ENCODE measurements around the gene RNF224.

RNF224 gene

GRCh38 chr9:137191691-137192447 lies 35.4 kb upstream of the RNF224 start:
- H3K4me1 ChIP-seq (ENCODE audit: control extremely low read depth in 1 of 4, control insufficient read depth in 4 of 4, insufficient read depth in 4 of 4, low read length in 3 of 4) = peaks cover 3 to 32% (median 30%) of the 10 kb centered on the region in 4 experiments
- 98% methylated on average over 13 of the region's 22 CpGs for WGBS (ENCODE audit: insufficient coverage)
- POLR2A ChIA-PET = no interaction called here
- no peaks in the 10 kb centered on the region for H3K27me3 ChIP-seq (replicated peaks in 2 of 5; ENCODE audit: control insufficient read depth in 4 of 5, insufficient read depth in 5 of 5, low read length in 4 of 5)
- H3K27ac ChIP-seq (ENCODE audit: insufficient read depth in 1 of 2, low read depth in 1 of 2, low read length in 2 of 2, poor library complexity in 1 of 2, severe bottlenecking in 2 of 2) = no peak overlapping the region
- no peak for DNase-seq
- no peaks in the 10 kb centered on the region for H3K9me3 ChIP-seq (ENCODE audit: control extremely low read depth in 1 of 5, control insufficient read depth in 4 of 5, insufficient read depth in 2 of 5, low read depth in 1 of 5, low read length in 4 of 5)
- CTCF ChIA-PET = interaction anchor here (1.0 to 6.1 kb wide), 5 partner anchors 12 to 45 kb away, joined by 3 to 33 read pairs (median 5); partner anchors contain the start of gene RNF224
- H3K36me3 ChIP-seq (ENCODE audit: control insufficient read depth in 4 of 4, insufficient read depth in 4 of 4, low read length in 3 of 4) = peaks cover 4 to 38% (median 15%) of the 10 kb centered on the region in 4 experiments
- no peak overlapping the region for H3K4me3 ChIP-seq (ENCODE audit: control insufficient read depth in 1 of 7, extremely low read depth in 1 of 7, insufficient read depth in 4 of 7, low read depth in 2 of 7, low read length in 6 of 7)

- WGBS (ENCODE audit: insufficient coverage) = 98% methylated on average over 10 of the region's 10 CpGs
- no peaks in the 10 kb centered on the region for H3K9me3 ChIP-seq (ENCODE audit: control extremely low read depth in 1 of 5, control insufficient read depth in 4 of 5, insufficient read depth in 2 of 5, low read depth in 1 of 5, low read length in 4 of 5)
- H3K27ac ChIP-seq (ENCODE audit: insufficient read depth in 1 of 2, low read depth in 1 of 2, low read length in 2 of 2, poor library complexity in 1 of 2, severe bottlenecking in 2 of 2) = no peak overlapping the region
- CTCF ChIA-PET = interaction anchor here (1.3 to 2.5 kb wide), 3 partner anchors 12 to 34 kb away, joined by 3 to 12 read pairs (median 5); partner anchors contain the start of gene RNF224
- H3K4me1 ChIP-seq (ENCODE audit: control extremely low read depth in 1 of 4, control insufficient read depth in 4 of 4, insufficient read depth in 4 of 4, low read length in 3 of 4) = peaks cover 3 to 27% (median 25%) of the 10 kb centered on the region in 4 experiments
- no peak for DNase-seq
- H3K4me3 ChIP-seq (ENCODE audit: control insufficient read depth in 1 of 7, extremely low read depth in 1 of 7, insufficient read depth in 4 of 7, low read depth in 2 of 7, low read length in 6 of 7) = no peak overlapping the region
- no peaks in the 10 kb centered on the region for H3K27me3 ChIP-seq (replicated peaks in 2 of 5; ENCODE audit: control insufficient read depth in 4 of 5, insufficient read depth in 5 of 5, low read length in 4 of 5)
- peaks cover 0 to 35% (median 14%) of the 10 kb centered on the region in 4 experiments for H3K36me3 ChIP-seq (ENCODE audit: control insufficient read depth in 4 of 4, insufficient read depth in 4 of 4, low read length in 3 of 4)
- POLR2A ChIA-PET = interaction anchor here (0.6 kb wide), 1 partner anchor 357 kb away, joined by 7 read pairs; no protein-coding TSS in a partner anchor
Observed at GRCh38 chr9:137192448-137192780, 34.9 kb upstream of the RNF224 start.

GRCh38 chr9:137192859-137193258 lies 34.4 kb upstream of the RNF224 start:
- H3K27ac ChIP-seq (ENCODE audit: insufficient read depth in 1 of 2, low read depth in 1 of 2, low read length in 2 of 2, poor library complexity in 1 of 2, severe bottlenecking in 2 of 2) = no peak overlapping the region
- WGBS (ENCODE audit: insufficient coverage) = 100% methylated on average over 1 of the region's 2 CpGs
- DNase-seq = no peak
- ChIA-PET POLR2A (interaction anchor here (0.6 kb wide), 1 partner anchor 358 kb away, joined by 7 read pairs; no protein-coding TSS in a partner anchor), CTCF (interaction anchor here (1.3 to 2.5 kb wide), 3 partner anchors 11 to 34 kb away, joined by 3 to 12 read pairs (median 5); partner anchors contain the start of gene RNF224)
- H3K36me3 ChIP-seq (ENCODE audit: control insufficient read depth in 4 of 4, insufficient read depth in 4 of 4, low read length in 3 of 4) = peaks cover 0 to 35% (median 14%) of the 10 kb centered on the region in 4 experiments
- no peak overlapping the region for H3K4me3 ChIP-seq (ENCODE audit: control insufficient read depth in 1 of 7, extremely low read depth in 1 of 7, insufficient read depth in 4 of 7, low read depth in 2 of 7, low read length in 6 of 7)
- no peaks in the 10 kb centered on the region for H3K27me3 ChIP-seq (replicated peaks in 2 of 5; ENCODE audit: control insufficient read depth in 4 of 5, insufficient read depth in 5 of 5, low read length in 4 of 5)
- H3K9me3 ChIP-seq (ENCODE audit: control extremely low read depth in 1 of 5, control insufficient read depth in 4 of 5, insufficient read depth in 2 of 5, low read depth in 1 of 5, low read length in 4 of 5) = no peaks in the 10 kb centered on the region
- peaks cover 3 to 25% (median 21%) of the 10 kb centered on the region in 4 experiments for H3K4me1 ChIP-seq (ENCODE audit: control extremely low read depth in 1 of 4, control insufficient read depth in 4 of 4, insufficient read depth in 4 of 4, low read length in 3 of 4)

- peaks cover 0 to 35% (median 14%) of the 10 kb centered on the region in 4 experiments for H3K36me3 ChIP-seq (ENCODE audit: control insufficient read depth in 4 of 4, insufficient read depth in 4 of 4, low read length in 3 of 4)
- H3K4me3 ChIP-seq (ENCODE audit: control insufficient read depth in 1 of 7, extremely low read depth in 1 of 7, insufficient read depth in 4 of 7, low read depth in 2 of 7, low read length in 6 of 7) = no peak overlapping the region
- no peaks in the 10 kb centered on the region for H3K27me3 ChIP-seq (replicated peaks in 2 of 5; ENCODE audit: control insufficient read depth in 4 of 5, insufficient read depth in 5 of 5, low read length in 4 of 5)
- no peaks in the 10 kb centered on the region for H3K9me3 ChIP-seq (ENCODE audit: control extremely low read depth in 1 of 5, control insufficient read depth in 4 of 5, insufficient read depth in 2 of 5, low read depth in 1 of 5, low read length in 4 of 5)
- 98% methylated on average over 12 of the region's 14 CpGs for WGBS (ENCODE audit: insufficient coverage)
- peaks cover 3 to 31% (median 19%) of the 10 kb centered on the region in 4 experiments for H3K4me1 ChIP-seq (ENCODE audit: control extremely low read depth in 1 of 4, control insufficient read depth in 4 of 4, insufficient read depth in 4 of 4, low read length in 3 of 4)
- H3K27ac ChIP-seq (ENCODE audit: insufficient read depth in 1 of 2, low read depth in 1 of 2, low read length in 2 of 2, poor library complexity in 1 of 2, severe bottlenecking in 2 of 2) = no peak overlapping the region
- no peak for DNase-seq
- POLR2A ChIA-PET = no interaction called here
- CTCF ChIA-PET = interaction anchor here (1.2 to 2.5 kb wide), 4 partner anchors 14 to 74 kb away, joined by 3 to 12 read pairs (median 4); partner anchors contain the start of genes RNF208 and RNF224
Observed at GRCh38 chr9:137193771-137194170, 33.5 kb upstream of the RNF224 start.

GRCh38 chr9:137194388-137194787 lies 32.9 kb upstream of the RNF224 start:
- Histone ChIP-seq H3K27me3 (replicated peaks in 2 of 5; ENCODE audit: control insufficient read depth in 4 of 5, insufficient read depth in 5 of 5, low read length in 4 of 5) (peaks cover 0 to 4% (median 0%) of the 10 kb centered on the region in 5 experiments), H3K27ac (ENCODE audit: insufficient read depth in 1 of 2, low read depth in 1 of 2, low read length in 2 of 2, poor library complexity in 1 of 2, severe bottlenecking in 2 of 2) (no peak overlapping the region), H3K4me3 (ENCODE audit: control insufficient read depth in 1 of 7, extremely low read depth in 1 of 7, insufficient read depth in 4 of 7, low read depth in 2 of 7, low read length in 6 of 7) (no peak overlapping the region), H3K4me1 (ENCODE audit: control extremely low read depth in 1 of 4, control insufficient read depth in 4 of 4, insufficient read depth in 4 of 4, low read length in 3 of 4) (peaks cover 3 to 33% (median 18%) of the 10 kb centered on the region in 4 experiments), H3K36me3 (ENCODE audit: control insufficient read depth in 4 of 4, insufficient read depth in 4 of 4, low read length in 3 of 4) (peaks cover 0 to 35% (median 14%) of the 10 kb centered on the region in 4 experiments), H3K9me3 (ENCODE audit: control extremely low read depth in 1 of 5, control insufficient read depth in 4 of 5, insufficient read depth in 2 of 5, low read depth in 1 of 5, low read length in 4 of 5) (no peaks in the 10 kb centered on the region)
- ChIA-PET CTCF (interaction anchor here (1.2 to 1.8 kb wide), 4 partner anchors 13 to 74 kb away, joined by 3 to 6 read pairs (median 4); partner anchors contain the start of genes RNF208 and RNF224), POLR2A (no interaction called here)
- DNase-seq = no peak
- 93% methylated on average over 13 of the region's 16 CpGs for WGBS (ENCODE audit: insufficient coverage)

- WGBS (ENCODE audit: insufficient coverage) = 97% methylated on average over 8 of the region's 10 CpGs
- Histone ChIP-seq H3K27ac (ENCODE audit: insufficient read depth in 1 of 2, low read depth in 1 of 2, low read length in 2 of 2, poor library complexity in 1 of 2, severe bottlenecking in 2 of 2) (no peak overlapping the region), H3K27me3 (replicated peaks in 2 of 5; ENCODE audit: control insufficient read depth in 4 of 5, insufficient read depth in 5 of 5, low read length in 4 of 5) (peaks cover 0 to 9% (median 0%) of the 10 kb centered on the region in 5 experiments), H3K36me3 (ENCODE audit: control insufficient read depth in 4 of 4, insufficient read depth in 4 of 4, low read length in 3 of 4) (peaks cover 0 to 32% (median 13%) of the 10 kb centered on the region in 4 experiments), H3K9me3 (ENCODE audit: control extremely low read depth in 1 of 5, control insufficient read depth in 4 of 5, insufficient read depth in 2 of 5, low read depth in 1 of 5, low read length in 4 of 5) (no peaks in the 10 kb centered on the region), H3K4me3 (ENCODE audit: control insufficient read depth in 1 of 7, extremely low read depth in 1 of 7, insufficient read depth in 4 of 7, low read depth in 2 of 7, low read length in 6 of 7) (no peak overlapping the region), H3K4me1 (ENCODE audit: control extremely low read depth in 1 of 4, control insufficient read depth in 4 of 4, insufficient read depth in 4 of 4, low read length in 3 of 4) (peaks cover 0 to 33% (median 18%) of the 10 kb centered on the region in 4 experiments)
- no peak for DNase-seq
- ChIA-PET CTCF (interaction anchor here (1.2 to 1.8 kb wide), 4 partner anchors 13 to 75 kb away, joined by 3 to 6 read pairs (median 4); partner anchors contain the start of genes RNF208 and RNF224), POLR2A (no interaction called here)
Observed at GRCh38 chr9:137194909-137195308, 32.4 kb upstream of the RNF224 start.

Measured in common myeloid progenitor, CD34-positive (primary cell).